GM12878 (cell line): ENCODE measurements around the gene SETD5. TPM values are rescaled to one million over a fixed set of nuclear protein-coding genes. Genes with fewer than 3 reads are reported as not detected.
A peak's percentile ranks its signal among the peaks of the same experiment; 100 is the strongest.

ENCODE experiments used
- ATF7 ChIP-seq: fragments of 450-650 bp; IDR thresholded peaks from 2 replicates; pipeline ENCODE4 v1.6.1; 2016; ENCODE audit warnings: low read depth, mild to moderate bottlenecking
- BACH1 ChIP-seq: fragments of 450-650 bp; IDR thresholded peaks from 2 replicates; pipeline ENCODE4 v1.6.1; 2017; ENCODE audit warnings: mild to moderate bottlenecking, borderline replicate concordance
- EZH2 ChIP-seq: IDR thresholded peaks from 2 replicates; pipeline ENCODE4 v1.6.1; 2012; ENCODE audit warnings: low read depth, mild to moderate bottlenecking, control low read depth, inconsistent platforms, low read length, borderline replicate concordance; ENCODE audit not compliant: control insufficient read depth
- FOS ChIP-seq: IDR thresholded peaks from 3 replicates; pipeline ENCODE4 v1.6.1; 2011; ENCODE audit warnings: borderline replicate concordance; ENCODE audit not compliant: insufficient read length; ENCODE audit errors: extremely low read depth
- GABPA ChIP-seq: IDR thresholded peaks from 2 replicates; pipeline ENCODE4 v1.6.1; 2014; ENCODE audit warnings: antibody characterized with exemption, low read depth, mild to moderate bottlenecking, inconsistent platforms
- GATAD2B ChIP-seq: fragments of 450-650 bp; conservative IDR thresholded peaks from 2 replicates; pipeline ENCODE4 v1.6.1; 2017; ENCODE audit warnings: low read depth, mild to moderate bottlenecking, moderate library complexity
- JUNB ChIP-seq: IDR thresholded peaks from 2 replicates; pipeline ENCODE4 v1.6.1; 2016; ENCODE audit warnings: antibody characterized with exemption, mild to moderate bottlenecking
- MLLT1 ChIP-seq: fragments of 450-650 bp; IDR thresholded peaks from 2 replicates; pipeline ENCODE4 v1.6.1; 2016; ENCODE audit warnings: mild to moderate bottlenecking
- MXI1 ChIP-seq: fragments of 150-350 bp; IDR thresholded peaks from 2 replicates; pipeline ENCODE4 v1.6.1; 2011; ENCODE audit warnings: low read depth, mild to moderate bottlenecking, inconsistent platforms, low read length, improper control_type of control experiment
- RAD51 ChIP-seq: fragments of 450-650 bp; IDR thresholded peaks from 2 replicates; pipeline ENCODE4 v1.6.1; 2016; ENCODE audit warnings: moderate library complexity, mild to moderate bottlenecking, inconsistent platforms
- SIN3A ChIP-seq: IDR thresholded peaks from 2 replicates; pipeline ENCODE4 v1.6.1; 2012; ENCODE audit warnings: low read depth, low read length, improper control_type of control experiment
- STAT1 ChIP-seq: fragments of 450-650 bp; conservative IDR thresholded peaks from 2 replicates; pipeline ENCODE4 v1.6.1; 2014; ENCODE audit warnings: antibody characterized with exemption, mild to moderate bottlenecking
- WRNIP1 ChIP-seq: IDR thresholded peaks from 2 replicates; pipeline ENCODE4 v1.6.1; 2011; ENCODE audit warnings: low read depth, low read length, improper control_type of control experiment, borderline replicate concordance
- YBX1 ChIP-seq: fragments of 450-650 bp; IDR thresholded peaks from 2 replicates; pipeline ENCODE4 v1.6.1; 2016; ENCODE audit warnings: antibody characterized with exemption
- ZNF207 ChIP-seq: fragments of 450-650 bp; IDR thresholded peaks from 2 replicates; pipeline ENCODE4 v1.6.1; 2014; ENCODE audit warnings: antibody characterized with exemption, mild to moderate bottlenecking, borderline replicate concordance
- ZNF274 ChIP-seq: IDR thresholded peaks from one replicate; pipeline ENCODE4 v1.8.0; 2011; ENCODE audit not compliant: insufficient read length, insufficient read depth
- polyA plus RNA-seq, 11 experiments: library from polyadenylated mRNA; depleted of rRNA in 4 of 11; unstranded in 6 of 11; stranded (reverse) in 5 of 11; fragments of >200 nt; fragmentation: Nextera tagmentation in 4 of 11; fragmentation: Illumina TruSeq in 1 of 11; extraction: Ambion mirVana in 4 of 11; extraction: Trizol in 1 of 11; gene quantifications; 1 replicate in 1 of 11; 2 replicates in 10 of 11; pipeline versions ENCODE4 v1.2.1 to v1.2.3, GENCODE V29; 2011 to 2016; ENCODE audit warnings: inconsistent platforms in 2 of 11, missing spikeins in 2 of 11, low read depth in 1 of 11
- total RNA-seq, 4 experiments: library from RNA; depleted of rRNA in 3 of 4; stranded (reverse); fragments of >200 nt in 3 of 4; fragmentation: Illumina TruSeq in 1 of 4; extraction: Trizol in 1 of 4; gene quantifications; 2 replicates each; pipeline versions ENCODE4 v1.2.1 to v1.2.3, GENCODE V29; 2013 to 2021
- TF ChIP-seq, protein P1 (sequence below): IDR thresholded peaks from 2 replicates; pipeline ENCODE4 v1.6.1; 2012; ENCODE audit warnings: low read length, inconsistent platforms
- TF ChIP-seq, protein P2 (sequence below): fragments of 450-650 bp; IDR thresholded peaks from 2 replicates; pipeline ENCODE4 v1.6.1; 2017; ENCODE audit warnings: mild to moderate bottlenecking, moderate library complexity
- TF ChIP-seq, protein P3 (sequence below): fragments of 450-650 bp; IDR thresholded peaks from 2 replicates; pipeline ENCODE4 v1.6.1; 2016; ENCODE audit warnings: mild to moderate bottlenecking, moderate library complexity, borderline replicate concordance

Gene SETD5
- total and polyA plus RNA-seq, 10 of the 15 experiments (the other 5 are each of a cell fraction or from before 2014, with no cell fraction given) = 8.2 to 94.0 (median 55.4) TPM

DNA sequence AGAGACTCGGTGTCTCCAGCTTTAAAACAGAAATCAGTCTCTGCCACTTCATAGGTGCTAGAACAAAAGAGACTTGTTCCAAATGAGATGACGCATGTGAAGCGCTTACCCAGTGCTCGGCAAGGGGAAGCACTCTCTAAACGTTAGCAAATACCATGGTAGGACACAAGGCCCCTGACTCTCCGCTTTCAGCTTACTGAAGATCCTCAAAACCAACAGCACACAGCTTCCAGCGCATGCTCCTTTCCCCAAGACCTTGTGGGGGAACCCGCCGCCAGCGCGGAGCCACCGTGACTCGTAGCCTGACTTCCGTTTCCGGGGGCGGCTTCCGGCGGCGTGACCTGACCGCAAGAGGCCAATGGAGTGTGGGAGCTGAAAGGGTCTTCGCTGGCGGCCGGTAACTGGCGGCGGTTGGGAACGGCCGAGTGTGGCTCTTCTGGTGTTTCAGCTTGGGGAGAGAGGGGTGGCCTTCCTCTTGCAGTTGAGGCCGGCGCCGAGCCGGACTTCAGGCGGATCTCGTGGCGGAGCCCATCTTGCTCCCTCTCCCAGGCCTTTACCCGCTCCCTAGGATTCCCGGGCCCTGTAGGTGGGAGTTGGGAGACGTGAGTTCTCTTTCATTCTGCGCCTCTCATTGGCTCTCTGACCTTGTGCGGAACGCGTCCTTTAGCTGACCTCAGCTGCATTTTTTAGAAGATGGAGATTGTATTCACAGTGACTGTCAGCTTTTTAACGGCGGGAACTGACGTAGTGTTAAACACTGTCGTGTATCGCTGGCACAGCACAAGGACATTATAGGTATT is 34.5 kb upstream of the SETD5 start, which contains the start of gene THUMPD3 (continued):
- TF ChIP-seq MLLT1 = peak; percentile 92
- no peak for TF ChIP-seq FOS
- TF ChIP-seq YBX1 = no peak
- TF ChIP-seq GABPA = peak; percentile 97
- no peak for TF ChIP-seq STAT1
- TF ChIP-seq BACH1 = peak; percentile 48; the same call in 1 of the 2 replicates
- TF ChIP-seq, protein P1, sequence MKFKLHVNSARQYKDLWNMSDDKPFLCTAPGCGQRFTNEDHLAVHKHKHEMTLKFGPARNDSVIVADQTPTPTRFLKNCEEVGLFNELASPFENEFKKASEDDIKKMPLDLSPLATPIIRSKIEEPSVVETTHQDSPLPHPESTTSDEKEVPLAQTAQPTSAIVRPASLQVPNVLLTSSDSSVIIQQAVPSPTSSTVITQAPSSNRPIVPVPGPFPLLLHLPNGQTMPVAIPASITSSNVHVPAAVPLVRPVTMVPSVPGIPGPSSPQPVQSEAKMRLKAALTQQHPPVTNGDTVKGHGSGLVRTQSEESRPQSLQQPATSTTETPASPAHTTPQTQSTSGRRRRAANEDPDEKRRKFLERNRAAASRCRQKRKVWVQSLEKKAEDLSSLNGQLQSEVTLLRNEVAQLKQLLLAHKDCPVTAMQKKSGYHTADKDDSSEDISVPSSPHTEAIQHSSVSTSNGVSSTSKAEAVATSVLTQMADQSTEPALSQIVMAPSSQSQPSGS = peak; percentile 66; the same call in 1 of the 2 replicates
- no peak for TF ChIP-seq SIN3A
- TF ChIP-seq ZNF274 = no peak
- peak; percentile 95 for TF ChIP-seq MXI1
- TF ChIP-seq, protein P2, sequence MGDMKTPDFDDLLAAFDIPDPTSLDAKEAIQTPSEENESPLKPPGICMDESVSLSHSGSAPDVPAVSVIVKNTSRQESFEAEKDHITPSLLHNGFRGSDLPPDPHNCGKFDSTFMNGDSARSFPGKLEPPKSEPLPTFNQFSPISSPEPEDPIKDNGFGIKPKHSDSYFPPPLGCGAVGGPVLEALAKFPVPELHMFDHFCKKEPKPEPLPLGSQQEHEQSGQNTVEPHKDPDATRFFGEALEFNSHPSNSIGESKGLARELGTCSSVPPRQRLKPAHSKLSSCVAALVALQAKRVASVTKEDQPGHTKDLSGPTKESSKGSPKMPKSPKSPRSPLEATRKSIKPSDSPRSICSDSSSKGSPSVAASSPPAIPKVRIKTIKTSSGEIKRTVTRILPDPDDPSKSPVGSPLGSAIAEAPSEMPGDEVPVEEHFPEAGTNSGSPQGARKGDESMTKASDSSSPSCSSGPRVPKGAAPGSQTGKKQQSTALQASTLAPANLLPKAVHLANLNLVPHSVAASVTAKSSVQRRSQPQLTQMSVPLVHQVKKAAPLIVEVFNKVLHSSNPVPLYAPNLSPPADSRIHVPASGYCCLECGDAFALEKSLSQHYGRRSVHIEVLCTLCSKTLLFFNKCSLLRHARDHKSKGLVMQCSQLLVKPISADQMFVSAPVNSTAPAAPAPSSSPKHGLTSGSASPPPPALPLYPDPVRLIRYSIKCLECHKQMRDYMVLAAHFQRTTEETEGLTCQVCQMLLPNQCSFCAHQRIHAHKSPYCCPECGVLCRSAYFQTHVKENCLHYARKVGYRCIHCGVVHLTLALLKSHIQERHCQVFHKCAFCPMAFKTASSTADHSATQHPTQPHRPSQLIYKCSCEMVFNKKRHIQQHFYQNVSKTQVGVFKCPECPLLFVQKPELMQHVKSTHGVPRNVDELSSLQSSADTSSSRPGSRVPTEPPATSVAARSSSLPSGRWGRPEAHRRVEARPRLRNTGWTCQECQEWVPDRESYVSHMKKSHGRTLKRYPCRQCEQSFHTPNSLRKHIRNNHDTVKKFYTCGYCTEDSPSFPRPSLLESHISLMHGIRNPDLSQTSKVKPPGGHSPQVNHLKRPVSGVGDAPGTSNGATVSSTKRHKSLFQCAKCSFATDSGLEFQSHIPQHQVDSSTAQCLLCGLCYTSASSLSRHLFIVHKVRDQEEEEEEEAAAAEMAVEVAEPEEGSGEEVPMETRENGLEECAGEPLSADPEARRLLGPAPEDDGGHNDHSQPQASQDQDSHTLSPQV = no peak
- TF ChIP-seq WRNIP1 = peak; percentile 31; the same call in 1 of the 2 replicates
- no peak for TF ChIP-seq EZH2
- TF ChIP-seq ATF7 = peak; percentile 71
- peak; percentile 76 for TF ChIP-seq RAD51
- TF ChIP-seq JUNB = no peak; the same call in 1 of the 2 replicates
- TF ChIP-seq, protein P3, sequence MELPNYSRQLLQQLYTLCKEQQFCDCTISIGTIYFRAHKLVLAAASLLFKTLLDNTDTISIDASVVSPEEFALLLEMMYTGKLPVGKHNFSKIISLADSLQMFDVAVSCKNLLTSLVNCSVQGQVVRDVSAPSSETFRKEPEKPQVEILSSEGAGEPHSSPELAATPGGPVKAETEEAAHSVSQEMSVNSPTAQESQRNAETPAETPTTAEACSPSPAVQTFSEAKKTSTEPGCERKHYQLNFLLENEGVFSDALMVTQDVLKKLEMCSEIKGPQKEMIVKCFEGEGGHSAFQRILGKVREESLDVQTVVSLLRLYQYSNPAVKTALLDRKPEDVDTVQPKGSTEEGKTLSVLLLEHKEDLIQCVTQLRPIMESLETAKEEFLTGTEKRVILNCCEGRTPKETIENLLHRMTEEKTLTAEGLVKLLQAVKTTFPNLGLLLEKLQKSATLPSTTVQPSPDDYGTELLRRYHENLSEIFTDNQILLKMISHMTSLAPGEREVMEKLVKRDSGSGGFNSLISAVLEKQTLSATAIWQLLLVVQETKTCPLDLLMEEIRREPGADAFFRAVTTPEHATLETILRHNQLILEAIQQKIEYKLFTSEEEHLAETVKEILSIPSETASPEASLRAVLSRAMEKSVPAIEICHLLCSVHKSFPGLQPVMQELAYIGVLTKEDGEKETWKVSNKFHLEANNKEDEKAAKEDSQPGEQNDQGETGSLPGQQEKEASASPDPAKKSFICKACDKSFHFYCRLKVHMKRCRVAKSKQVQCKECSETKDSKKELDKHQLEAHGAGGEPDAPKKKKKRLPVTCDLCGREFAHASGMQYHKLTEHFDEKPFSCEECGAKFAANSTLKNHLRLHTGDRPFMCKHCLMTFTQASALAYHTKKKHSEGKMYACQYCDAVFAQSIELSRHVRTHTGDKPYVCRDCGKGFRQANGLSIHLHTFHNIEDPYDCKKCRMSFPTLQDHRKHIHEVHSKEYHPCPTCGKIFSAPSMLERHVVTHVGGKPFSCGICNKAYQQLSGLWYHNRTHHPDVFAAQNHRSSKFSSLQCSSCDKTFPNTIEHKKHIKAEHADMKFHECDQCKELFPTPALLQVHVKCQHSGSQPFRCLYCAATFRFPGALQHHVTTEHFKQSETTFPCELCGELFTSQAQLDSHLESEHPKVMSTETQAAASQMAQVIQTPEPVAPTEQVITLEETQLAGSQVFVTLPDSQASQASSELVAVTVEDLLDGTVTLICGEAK = peak; percentile 96
- TF ChIP-seq GATAD2B = peak; percentile 72; the same call in 1 of the 2 replicates
- TF ChIP-seq ZNF207 = no peak; the same call in 1 of the 2 replicates
